ENCODE data around the gene SKAP1.
"Not testable (repeated sequence)": the region's sequence is repeated elsewhere in the genome, so short reads cannot be mapped to it uniquely, and the experiment has no call there.

The SKAP1 gene

GRCh38 chr17:48429638-48430586 lies at the start of gene SKAP1:
SKAP1 (minus strand) TSS chr17:48430214.
- DNase-seq, result peak; percentile 63 to 68

GRCh38 chr17:48479014-48479402 lies 49.0 kb upstream of the SKAP1 start:
- no peak for DNase-seq

GRCh38 chr17:48478224-48479013 lies 48.4 kb upstream of the SKAP1 start:
- peak in 1 of 2 experiments; percentile 18 for DNase-seq

GRCh38 chr17:48477221-48477620 lies 47.2 kb upstream of the SKAP1 start:
- no peak for DNase-seq

- DNase-seq, result no peak
These were observed 42.6 kb upstream of the SKAP1 start for GRCh38 chr17:48472411-48473281.

- DNase-seq, result no peak
These were observed 41.9 kb upstream of the SKAP1 start for GRCh38 chr17:48471817-48472410.

- no peak for DNase-seq
These were observed 40.5 kb upstream of the SKAP1 start for GRCh38 chr17:48470388-48471034.

- no peak for DNase-seq
These were observed 39.2 kb upstream of the SKAP1 start for GRCh38 chr17:48469227-48469626.

- DNase-seq, result no peak
These were observed 38.3 kb upstream of the SKAP1 start for GRCh38 chr17:48468299-48468698.

GRCh38 chr17:48465884-48466283 lies 35.9 kb upstream of the SKAP1 start:
- DNase-seq, result no peak

- DNase-seq, result no peak
These were observed 33.5 kb upstream of the SKAP1 start for GRCh38 chr17:48463526-48463925.

- no peak for DNase-seq
These were observed 32.9 kb upstream of the SKAP1 start for GRCh38 chr17:48462946-48463345.

GRCh38 chr17:48460052-48460451 lies 30.0 kb upstream of the SKAP1 start:
- no peak for DNase-seq

- DNase-seq, result peak in 1 of 2 experiments; percentile 25
These were observed 29.2 kb upstream of the SKAP1 start for GRCh38 chr17:48459070-48459844.

- DNase-seq, result peak; percentile 67 to 76
These were observed 27.2 kb upstream of the SKAP1 start for GRCh38 chr17:48457080-48457836.

GRCh38 chr17:48456589-48456988 lies 26.6 kb upstream of the SKAP1 start:
- DNase-seq, result peak in 1 of 2 experiments; percentile 48

GRCh38 chr17:48455791-48456190 lies 25.8 kb upstream of the SKAP1 start:
- no peak for DNase-seq

GRCh38 chr17:48453447-48453846 lies 23.4 kb upstream of the SKAP1 start:
- DNase-seq, result no peak

GRCh38 chr17:48451489-48451888 lies 21.5 kb upstream of the SKAP1 start:
- DNase-seq, result no peak

- DNase-seq, result not testable (repeated sequence)
These were observed 19.3 kb upstream of the SKAP1 start for GRCh38 chr17:48449335-48449734.

Data from activated CD4-positive, alpha-beta T cell treated with anti-CD3 and anti-CD28 coated beads, Interleukin-2, amount 50 U/mL, for 48 hours (primary cell).